HUES48 (cell line): ENCODE results near the gene UBE2J1.
"Not testable (repeated sequence)": the region's sequence is repeated elsewhere in the genome, so short reads cannot be mapped to it uniquely, and the experiment has no call there.

Source experiments
- H3K27ac ChIP-seq: one replicate; pipeline ENCODE4 v1.7.0; 2013; ENCODE audit warnings: low read depth, low read length, inconsistent platforms
- H3K27me3 ChIP-seq: 2 replicates; pipeline ENCODE4 v1.6.1; 2013; ENCODE audit warnings: mild to moderate bottlenecking, low read length; ENCODE audit not compliant: control insufficient read depth, insufficient read depth
- H3K36me3 ChIP-seq: 2 replicates; pipeline ENCODE4 v1.6.1; 2013; ENCODE audit warnings: low read length; ENCODE audit not compliant: control insufficient read depth, insufficient read depth
- H3K4me1 ChIP-seq: 2 replicates; pipeline ENCODE4 v1.6.1; 2013; ENCODE audit warnings: mild to moderate bottlenecking, low read length; ENCODE audit not compliant: control insufficient read depth, insufficient read depth
- H3K4me3 ChIP-seq: 2 replicates; pipeline ENCODE4 v1.5.1; 2013; ENCODE audit warnings: mild to moderate bottlenecking, low read depth, low read length
- H3K9ac ChIP-seq: 2 replicates; pipeline ENCODE4 v1.6.1; 2013; ENCODE audit warnings: mild to moderate bottlenecking, low read depth, low read length, moderate library complexity
- H3K9me3 ChIP-seq: 2 replicates; pipeline ENCODE4 v1.6.1; 2013; ENCODE audit warnings: low read length; ENCODE audit not compliant: control insufficient read depth, insufficient read depth

Gene UBE2J1

GRCh38 chr6:89317067-89317466 is 35.5 kb downstream of the UBE2J1 start:
- no peaks in the 10 kb centered on the region for H3K36me3 ChIP-seq
- H3K9me3 ChIP-seq = peaks cover 5% of the 10 kb centered on the region
- no peak overlapping the region for H3K9ac ChIP-seq
- no peaks in the 10 kb centered on the region for H3K27me3 ChIP-seq
- no peak overlapping the region for H3K4me3 ChIP-seq
- peaks cover 14% of the 10 kb centered on the region for H3K4me1 ChIP-seq
- H3K27ac ChIP-seq = no peak overlapping the region

DNA sequence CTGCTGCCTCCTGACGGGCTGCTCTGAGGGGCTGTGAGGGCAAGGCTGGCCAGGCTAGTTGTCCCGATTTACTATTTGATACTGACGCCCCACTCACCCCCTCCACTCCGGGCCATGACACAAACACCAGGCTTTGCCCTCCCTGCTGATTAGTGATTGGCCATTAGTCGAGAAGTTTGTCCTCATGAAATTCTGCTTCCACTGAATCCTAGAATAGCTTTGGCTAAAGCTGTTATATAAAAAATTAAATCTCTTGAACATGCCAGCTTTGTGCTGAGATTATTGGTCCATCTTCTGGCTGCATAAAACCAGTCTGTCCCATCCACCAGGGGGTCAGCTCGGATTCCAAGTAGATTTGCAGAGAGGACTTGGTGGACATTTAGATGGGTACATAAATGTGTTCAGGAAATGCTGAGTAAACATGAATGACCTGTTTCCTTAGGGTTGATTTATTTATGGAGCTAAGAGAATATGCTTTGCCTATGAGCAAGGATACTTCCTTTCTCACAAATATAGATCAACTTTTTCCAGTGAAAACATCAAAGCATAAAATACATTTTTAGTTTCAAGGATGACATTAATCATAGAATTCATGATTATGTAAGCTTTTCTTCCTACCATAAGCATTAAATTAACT is 37.2 kb downstream of the UBE2J1 start, which contains the start of gene GABRR2:
GABRR2 (minus strand) TSS at position 51 of the 637 bp plus-strand sequence. CDS start 134 bp downstream, outside the sequence.
- H3K4me1 ChIP-seq = peaks cover 14% of the 10 kb centered on the region
- no peak within 1 kb of the TSS for H3K9ac ChIP-seq
- peaks cover 1% of the 10 kb centered on the region; the same call in 1 of the 2 replicates for H3K9me3 ChIP-seq
- H3K27ac ChIP-seq = no peak within 1 kb of the TSS
- no peaks in the 10 kb centered on the region for H3K36me3 ChIP-seq
- H3K4me3 ChIP-seq = no peak within 1 kb of the TSS
- no peaks in the 10 kb centered on the region for H3K27me3 ChIP-seq

GRCh38 chr6:89314692-89315091 is 37.8 kb downstream of the UBE2J1 start:
- H3K9ac ChIP-seq = no peak overlapping the region
- H3K9me3 ChIP-seq = no peaks in the 10 kb centered on the region; the same call in 1 of the 2 replicates
- H3K36me3 ChIP-seq = no peaks in the 10 kb centered on the region
- no peaks in the 10 kb centered on the region for H3K27me3 ChIP-seq
- peaks cover 14% of the 10 kb centered on the region for H3K4me1 ChIP-seq
- H3K4me3 ChIP-seq = no peak overlapping the region
- H3K27ac ChIP-seq = no peak overlapping the region

DNA sequence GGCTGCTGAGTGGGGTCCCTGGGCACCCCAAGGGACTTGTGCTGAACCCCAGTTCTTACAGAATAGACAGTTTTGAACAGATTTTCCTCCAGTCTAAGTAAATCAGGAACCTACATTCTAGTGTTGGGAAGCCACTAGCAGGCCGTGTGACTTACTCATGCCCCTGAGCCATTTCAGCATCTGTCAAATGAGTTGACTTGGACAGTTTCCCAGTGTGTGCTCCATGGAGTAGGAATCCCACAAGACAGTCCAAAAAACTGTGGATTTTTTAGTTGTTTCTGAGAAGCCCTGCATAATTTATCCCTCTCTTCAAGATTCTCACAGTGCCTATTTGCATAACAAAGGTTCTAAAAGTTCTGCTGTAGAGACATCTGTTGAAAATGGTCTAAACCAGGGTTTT is 39.5 kb downstream of the UBE2J1 start:
- Histone ChIP-seq H3K4me3 (no peak overlapping the region), H3K27me3 (no peaks in the 10 kb centered on the region), H3K36me3 (no peaks in the 10 kb centered on the region), H3K9me3 (no peaks in the 10 kb centered on the region), H3K27ac (no peak overlapping the region), H3K4me1 (peaks cover 14% of the 10 kb centered on the region), H3K9ac (no peak overlapping the region)

- H3K4me3 ChIP-seq = no peak overlapping the region
- H3K27ac ChIP-seq = no peak overlapping the region
- H3K4me1 ChIP-seq = peaks cover 8% of the 10 kb centered on the region
- H3K9me3 ChIP-seq = no peaks in the 10 kb centered on the region
- H3K9ac ChIP-seq = no peak overlapping the region
- no peaks in the 10 kb centered on the region for H3K27me3 ChIP-seq
- no peaks in the 10 kb centered on the region for H3K36me3 ChIP-seq
Measured at GRCh38 chr6:89311853-89312531, 40.5 kb downstream of the UBE2J1 start.

- no peaks in the 10 kb centered on the region for H3K9me3 ChIP-seq
- peaks cover 4% of the 10 kb centered on the region; the same call in 1 of the 2 replicates for H3K4me1 ChIP-seq
- no peaks in the 10 kb centered on the region for H3K36me3 ChIP-seq
Measured at GRCh38 chr6:89311530-89311852, 41.0 kb downstream of the UBE2J1 start.

GRCh38 chr6:89310929-89311328 is 41.6 kb downstream of the UBE2J1 start:
- no peak overlapping the region for H3K9ac ChIP-seq

More at GRCh38 chr6:89311530-89311852, 41.0 kb downstream of the UBE2J1 start:
- H3K9ac ChIP-seq = no peak overlapping the region
- no peak overlapping the region for H3K4me3 ChIP-seq
- H3K27ac ChIP-seq = no peak overlapping the region
- H3K27me3 ChIP-seq = no peaks in the 10 kb centered on the region

GRCh38 chr6:89308525-89309395 is 43.8 kb downstream of the UBE2J1 start:
- no peaks in the 10 kb centered on the region for H3K27me3 ChIP-seq
- H3K4me1 ChIP-seq = peaks cover 4% of the 10 kb centered on the region; the same call in 1 of the 2 replicates
- no peaks in the 10 kb centered on the region for H3K9me3 ChIP-seq
- no peak overlapping the region for H3K4me3 ChIP-seq
- no peaks in the 10 kb centered on the region for H3K36me3 ChIP-seq
- no peak overlapping the region for H3K27ac ChIP-seq
- no peak overlapping the region for H3K9ac ChIP-seq

More at GRCh38 chr6:89310929-89311328, 41.6 kb downstream of the UBE2J1 start:
- Histone ChIP-seq H3K36me3 (no peaks in the 10 kb centered on the region), H3K27me3 (no peaks in the 10 kb centered on the region), H3K4me1 (peaks cover 4% of the 10 kb centered on the region; the same call in 1 of the 2 replicates), H3K27ac (no peak overlapping the region), H3K4me3 (no peak overlapping the region), H3K9me3 (no peaks in the 10 kb centered on the region)

DNA sequence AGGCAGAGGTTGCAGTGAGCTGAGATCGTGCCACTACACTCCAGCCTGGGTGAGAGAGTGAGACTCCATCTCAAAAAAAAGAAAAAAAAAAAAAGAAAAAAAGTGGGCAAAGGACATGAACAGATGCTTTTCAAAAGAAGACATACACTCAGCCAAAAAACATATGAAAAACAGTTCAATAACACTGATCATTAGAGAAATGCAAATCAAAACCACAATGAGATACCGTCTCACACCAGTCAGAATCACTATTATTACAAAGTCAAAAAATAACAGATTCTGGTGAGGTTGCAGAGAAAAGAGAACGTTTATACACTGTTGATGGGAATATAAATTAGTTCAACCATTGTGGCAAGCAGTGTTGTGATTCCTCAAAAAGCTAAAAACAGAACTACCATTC is 48.0 kb downstream of the UBE2J1 start:
- H3K27me3 ChIP-seq = not testable (repeated sequence)

DNA sequence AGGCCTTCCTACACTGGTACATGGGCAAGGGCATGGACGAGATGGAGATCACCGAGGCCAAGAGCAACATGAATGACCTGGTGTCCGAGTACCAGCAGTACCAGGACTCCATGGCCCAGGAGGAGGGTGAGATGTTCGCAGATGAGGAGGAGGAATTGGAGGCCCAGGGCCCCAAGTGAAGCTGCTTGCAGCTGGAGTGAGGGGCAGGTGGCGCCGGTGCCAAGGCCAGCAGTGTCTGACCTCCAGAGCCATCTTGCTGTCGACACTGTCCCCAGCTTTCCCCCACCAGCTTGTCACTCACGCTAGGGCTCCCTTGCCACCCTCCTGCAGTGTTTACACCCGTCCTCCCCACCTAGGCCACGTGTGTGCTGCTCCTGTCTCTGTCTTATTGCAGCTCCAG is 49.6 kb downstream of the UBE2J1 start:
- no peak overlapping the region for H3K27ac ChIP-seq
- no peaks in the 10 kb centered on the region for H3K9me3 ChIP-seq
- no peaks in the 10 kb centered on the region for H3K36me3 ChIP-seq
- no peaks in the 10 kb centered on the region for H3K4me1 ChIP-seq
- H3K9ac ChIP-seq = no peak overlapping the region
- H3K4me3 ChIP-seq = no peak overlapping the region
- no peaks in the 10 kb centered on the region for H3K27me3 ChIP-seq

More for the DNA sequence above, 48.0 kb downstream of the UBE2J1 start:
- H3K36me3 ChIP-seq, H3K27ac ChIP-seq, H3K9ac ChIP-seq, H3K4me1 ChIP-seq, H3K4me3 ChIP-seq, H3K9me3 ChIP-seq: not testable (repeated sequence)
